ENCODE data around the gene RREB1.
"Not testable (repeated sequence)": the region's sequence is repeated elsewhere in the genome, so short reads cannot be mapped to it uniquely, and the experiment has no call there.

The RREB1 gene

DNA sequence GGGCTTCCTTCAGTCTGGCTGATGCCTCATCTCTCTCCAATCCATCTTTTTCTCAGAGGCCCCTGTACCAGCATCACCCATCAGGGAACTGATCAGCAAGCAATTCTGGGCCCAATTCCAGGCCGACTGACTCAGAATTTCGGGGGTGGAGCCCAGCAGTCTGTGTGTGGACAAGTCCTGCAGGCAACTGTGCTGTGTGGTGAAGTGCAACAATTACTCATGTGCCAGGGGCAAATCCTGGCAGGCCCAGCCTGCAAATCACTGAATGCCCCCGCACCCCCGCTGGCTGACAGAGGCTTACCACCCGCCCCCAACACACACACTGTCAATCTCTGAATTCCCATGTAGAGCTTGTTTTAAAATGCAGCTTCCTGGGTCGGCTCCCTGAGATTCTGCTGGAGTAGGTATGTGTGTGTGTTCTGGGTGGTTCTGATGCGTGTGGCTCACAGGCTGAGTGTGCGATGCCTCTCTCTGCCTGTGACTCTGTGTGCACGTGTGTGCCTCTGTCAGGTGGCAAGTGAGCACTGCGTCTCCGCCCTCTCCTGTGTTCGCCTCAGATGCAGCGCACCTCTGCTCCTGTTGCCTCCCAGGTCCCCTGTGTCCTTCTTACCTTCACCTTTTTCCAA is 159.8 kb downstream of the RREB1 start:
- peak in 1 of 2 experiments; percentile 46 for DNase-seq

DNA sequence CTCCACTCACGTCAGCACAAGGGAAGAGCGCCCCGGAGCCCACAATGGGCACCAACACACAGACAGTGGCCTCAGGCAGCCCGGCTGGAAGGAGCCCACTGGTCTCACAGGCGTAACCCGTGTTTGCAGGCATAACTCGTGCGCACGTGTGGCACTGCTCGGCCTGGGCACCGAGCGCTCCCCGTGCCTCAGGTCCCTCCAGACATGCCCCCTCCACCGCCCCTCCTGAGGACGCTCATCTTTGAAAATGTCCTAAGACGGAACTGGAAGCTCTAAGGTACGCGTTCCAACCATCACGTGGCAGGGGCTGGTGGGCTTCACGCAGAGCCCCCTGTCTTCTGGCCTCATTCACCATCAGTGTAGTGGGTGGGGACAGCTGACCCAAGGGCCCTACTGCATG is 160.6 kb downstream of the RREB1 start:
- no peak for DNase-seq

DNA sequence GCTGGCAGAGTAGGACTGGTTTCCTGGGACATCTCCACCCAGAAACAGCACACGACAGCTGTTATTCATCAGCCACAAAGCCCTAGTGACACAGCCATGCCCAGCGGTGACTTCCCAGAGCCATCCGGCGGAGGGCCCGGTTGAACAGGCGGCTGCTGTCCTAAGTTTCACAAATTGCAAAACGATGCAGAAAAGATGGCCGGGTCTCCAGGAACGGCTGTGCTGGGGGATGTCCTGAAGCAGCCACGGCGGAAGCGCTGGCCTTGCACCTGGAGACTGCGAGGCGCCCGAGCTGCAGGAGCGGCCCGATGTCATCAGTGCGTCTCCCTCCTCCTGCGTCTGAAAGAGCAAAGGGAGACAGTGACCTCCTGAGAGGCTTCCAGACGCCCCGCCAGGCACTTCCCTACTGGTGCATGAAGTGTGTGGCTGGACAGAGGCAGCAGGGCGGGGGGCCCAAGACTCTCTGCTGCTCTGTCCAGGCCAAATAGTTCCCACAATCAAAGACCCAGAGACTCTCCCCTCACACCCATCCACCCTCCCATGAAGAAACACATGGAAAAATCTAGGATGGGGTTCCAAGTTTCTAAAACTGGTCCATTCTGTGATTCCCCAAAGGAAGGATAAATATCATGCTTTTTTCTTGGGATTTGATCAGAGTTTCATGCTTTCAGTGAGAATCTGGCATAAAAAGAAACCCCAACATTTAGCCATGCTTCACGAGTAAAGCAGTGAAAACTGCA is 161.2 kb downstream of the RREB1 start:
- DNase-seq = no peak

DNA sequence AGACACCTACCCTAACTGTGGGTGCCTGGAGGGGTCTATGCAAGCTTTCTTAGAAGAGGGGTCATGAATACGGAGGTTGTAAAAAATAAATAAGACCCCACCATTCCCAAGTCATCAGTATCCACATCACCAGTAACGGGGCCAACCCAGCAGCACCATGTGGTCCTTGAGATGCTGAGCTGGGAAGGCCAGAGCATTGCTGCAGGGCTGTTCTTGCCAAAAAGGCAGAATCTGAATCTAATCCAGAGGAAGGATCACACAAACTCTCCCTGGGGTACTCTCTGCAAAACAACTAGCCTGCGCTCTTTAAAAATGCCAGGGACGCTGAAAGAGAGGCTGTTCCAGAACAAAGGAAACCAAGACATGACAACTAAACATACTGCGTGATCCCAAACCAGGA is 162.1 kb downstream of the RREB1 start:
- DNase-seq = no peak

DNA sequence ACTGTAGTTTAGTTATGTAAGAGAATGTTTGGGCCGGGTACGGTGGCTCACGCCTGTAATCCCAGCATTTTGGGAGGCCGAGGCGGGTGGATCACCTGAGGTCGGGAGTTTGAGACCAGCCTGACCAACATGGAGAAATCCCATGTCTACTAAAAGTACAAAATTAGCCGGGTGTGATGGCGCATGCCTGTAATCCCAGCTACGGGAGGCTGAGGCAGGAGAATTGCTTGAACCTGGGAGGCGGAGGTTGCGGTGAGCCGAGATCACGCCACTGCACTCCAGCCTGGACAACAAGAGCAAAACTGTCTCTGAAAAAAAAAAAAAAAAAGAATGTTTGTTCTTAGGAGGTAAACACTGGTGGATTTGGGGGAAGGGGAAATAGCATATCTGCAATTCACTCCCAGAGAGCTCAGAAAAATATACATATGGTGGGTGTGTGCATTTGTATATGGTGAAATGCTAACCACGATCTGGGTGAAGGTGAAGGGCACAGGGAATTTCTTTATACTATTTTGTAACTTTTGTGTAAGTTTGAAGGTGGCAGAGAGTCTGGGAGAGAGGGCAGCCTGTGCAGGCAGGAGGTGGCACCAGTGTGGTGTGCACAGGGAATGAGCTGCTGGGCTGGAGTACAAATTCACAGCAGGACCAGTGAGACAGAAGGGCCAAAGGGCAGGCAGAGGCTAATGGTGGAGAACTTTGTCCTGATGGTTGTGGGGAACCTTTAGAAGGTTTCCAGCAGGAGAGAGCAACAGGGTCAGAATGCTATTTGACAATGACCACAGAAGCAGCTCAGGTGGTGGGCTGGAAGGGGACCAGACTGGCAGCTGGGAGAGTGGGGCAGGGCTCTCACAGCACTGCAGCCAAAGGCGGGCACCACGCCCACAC is 162.8 kb downstream of the RREB1 start:
- no peak for DNase-seq

DNA sequence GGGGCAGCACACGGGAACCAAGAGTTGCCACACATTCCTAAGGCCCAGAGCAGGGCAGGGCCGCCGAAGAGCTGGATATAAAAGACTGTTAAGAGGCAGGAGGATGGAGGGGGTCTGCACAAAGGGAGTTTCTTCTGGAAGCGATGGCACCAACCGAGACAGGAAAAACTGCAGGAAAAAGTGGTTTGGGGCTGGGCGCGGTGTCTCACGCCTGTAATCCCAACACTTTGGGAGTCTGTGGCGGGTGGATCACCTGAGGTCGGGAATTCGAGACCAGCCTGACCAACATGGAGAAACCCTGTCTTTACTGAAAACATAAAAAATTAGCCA is 163.4 kb downstream of the RREB1 start:
- no peak for DNase-seq

DNA sequence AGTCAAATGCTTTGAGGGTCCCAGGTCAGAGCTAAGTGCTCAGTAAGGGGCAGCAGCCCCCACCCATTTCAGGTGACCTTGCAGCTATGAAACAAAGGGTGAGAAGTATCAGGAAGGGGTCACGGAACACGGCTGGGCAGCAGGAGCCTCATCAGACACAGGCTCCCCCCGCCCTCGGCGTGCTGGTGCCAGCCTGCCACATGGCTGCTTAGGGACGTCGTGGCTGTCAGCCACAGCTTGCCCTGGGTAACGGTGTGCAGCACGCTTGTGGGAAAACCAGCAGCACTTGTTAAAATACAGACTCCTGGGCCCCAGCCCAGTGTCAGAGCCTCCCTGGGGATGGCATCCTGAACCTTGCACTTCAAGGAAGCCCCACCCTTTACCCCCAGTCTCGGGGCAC is 165.9 kb downstream of the RREB1 start:
- DNase-seq = no peak

DNA sequence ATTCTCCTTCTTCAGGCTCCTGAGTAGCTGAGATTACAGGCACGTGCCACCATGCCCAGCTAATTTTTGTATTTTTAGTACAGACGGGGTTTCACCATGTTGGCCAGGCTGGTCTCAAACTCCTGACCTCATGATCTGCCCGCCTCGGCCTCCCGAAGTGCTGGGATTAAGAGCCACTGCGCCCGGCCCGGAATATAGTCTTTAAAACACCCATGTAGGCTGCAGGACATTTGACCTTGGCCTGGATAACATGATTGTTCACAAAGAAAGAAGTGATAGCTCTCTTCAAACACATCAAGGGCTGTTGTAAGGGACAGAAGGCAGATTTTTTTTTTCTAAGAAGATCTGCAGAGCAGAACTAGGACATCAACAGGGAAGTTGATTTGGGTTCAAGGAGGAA is 166.8 kb downstream of the RREB1 start:
- DNase-seq = not testable (repeated sequence)

DNA sequence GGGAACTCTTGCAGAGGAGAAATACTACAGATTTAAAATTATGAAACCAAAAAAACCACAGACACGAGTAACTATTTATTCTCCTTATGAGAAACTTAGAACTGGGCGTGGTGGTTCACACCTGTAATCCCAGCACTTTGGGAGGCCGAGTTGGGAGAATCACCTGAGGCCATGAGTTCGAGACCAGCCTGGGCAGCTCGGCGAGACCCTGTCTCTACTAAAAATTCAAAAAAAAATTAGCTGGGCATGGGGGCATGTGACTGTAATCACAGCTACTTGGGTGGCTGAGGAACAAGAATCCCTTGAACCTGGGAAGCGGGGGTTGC is 168.4 kb downstream of the RREB1 start:
- no peak for DNase-seq

DNA sequence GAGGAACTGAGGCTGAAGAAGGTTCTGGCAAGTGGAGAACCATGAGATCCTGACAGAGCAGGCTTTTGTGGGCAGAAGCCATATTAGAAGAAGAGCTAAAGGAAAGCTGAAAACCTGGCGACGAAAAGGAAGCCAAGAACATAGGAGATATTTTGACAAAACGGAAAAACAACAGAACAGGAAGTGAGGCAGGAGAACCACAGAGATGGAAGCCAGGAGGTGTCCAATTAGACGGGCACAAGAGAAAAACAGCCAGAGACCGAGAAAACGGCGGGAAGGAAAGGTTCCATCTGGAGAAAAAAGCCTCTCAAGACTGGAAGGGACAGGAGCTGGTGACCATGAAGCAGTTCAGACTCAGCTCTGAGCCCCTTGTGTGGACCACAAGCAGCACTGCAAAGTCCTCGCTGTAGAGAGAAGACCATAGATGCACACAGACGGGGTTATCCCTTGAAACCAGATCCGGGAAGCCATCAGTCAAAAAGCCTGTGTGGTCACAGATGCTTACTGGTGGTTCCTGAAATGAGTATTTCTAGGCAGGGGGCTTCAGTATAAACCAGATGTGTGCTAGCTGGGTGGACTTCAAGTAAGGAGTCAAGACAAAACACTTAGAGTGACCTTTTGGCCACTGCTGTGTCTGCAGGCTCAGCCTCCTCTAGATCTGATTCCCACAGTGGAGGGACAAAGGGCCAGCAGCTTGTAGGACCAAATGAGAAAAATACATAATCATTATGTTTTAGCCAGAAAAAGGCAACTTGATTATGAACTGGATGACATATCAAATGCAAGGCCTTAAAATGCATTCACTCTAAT is 174.5 kb downstream of the RREB1 start:
- DNase-seq = no peak

DNA sequence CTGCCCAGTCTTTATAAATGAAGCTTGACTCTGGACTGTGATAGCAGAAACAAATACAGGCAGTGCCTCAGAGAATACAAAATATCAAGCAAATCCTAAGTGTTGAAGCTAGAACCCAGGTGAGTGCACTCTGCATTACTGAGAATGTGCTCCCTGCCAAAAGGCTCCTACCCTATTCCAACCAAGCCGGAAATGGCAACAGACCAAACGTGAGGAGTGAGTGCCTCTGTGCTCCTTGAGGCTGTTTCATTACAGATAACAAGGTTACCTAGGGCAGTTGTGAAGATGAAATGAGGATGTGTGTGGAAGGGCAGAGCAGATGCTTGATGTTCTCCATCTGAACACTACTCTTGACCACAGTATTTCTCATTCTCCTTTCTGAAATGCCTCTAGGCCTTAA is 175.9 kb downstream of the RREB1 start:
- DNase-seq = no peak

DNA sequence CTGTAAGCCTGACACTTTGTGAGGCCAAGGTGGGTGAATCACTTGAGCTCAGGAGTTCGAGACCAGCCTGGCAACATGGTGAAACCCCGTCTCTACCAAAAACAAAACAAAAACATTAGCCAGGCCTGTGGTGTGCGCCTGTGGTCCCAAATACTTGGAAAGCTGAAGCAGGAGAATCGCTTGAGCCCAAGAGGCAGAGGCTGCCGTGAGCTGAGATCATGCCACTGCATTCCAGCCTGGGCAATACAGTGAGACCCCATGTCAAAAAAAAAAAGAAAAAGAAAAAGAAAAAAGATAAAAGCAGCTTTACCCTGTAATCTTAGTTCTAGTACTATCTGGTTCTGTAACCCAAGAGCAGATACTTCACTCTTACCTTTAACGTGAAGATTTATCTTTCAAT is 177.7 kb downstream of the RREB1 start:
- no peak for DNase-seq

DNA sequence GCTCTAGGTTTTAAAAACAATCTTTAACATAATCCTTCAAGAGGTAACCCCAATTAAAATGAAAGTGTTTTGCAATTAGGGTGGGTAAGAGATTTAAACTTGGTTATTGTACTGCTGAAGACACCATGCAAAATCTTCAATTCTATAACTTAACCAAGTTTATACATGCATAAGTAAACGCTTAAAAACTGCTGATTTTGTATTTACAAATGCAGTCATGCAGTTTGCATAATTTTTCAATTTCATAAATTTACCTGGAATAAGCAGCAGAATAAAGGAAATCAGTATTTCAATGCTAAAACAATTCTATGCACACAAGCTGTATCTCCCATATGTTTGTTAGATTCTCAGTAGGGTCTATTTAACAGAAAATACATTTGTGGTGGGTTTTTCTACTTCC is 182.3 kb downstream of the RREB1 start:
- DNase-seq = no peak

DNA sequence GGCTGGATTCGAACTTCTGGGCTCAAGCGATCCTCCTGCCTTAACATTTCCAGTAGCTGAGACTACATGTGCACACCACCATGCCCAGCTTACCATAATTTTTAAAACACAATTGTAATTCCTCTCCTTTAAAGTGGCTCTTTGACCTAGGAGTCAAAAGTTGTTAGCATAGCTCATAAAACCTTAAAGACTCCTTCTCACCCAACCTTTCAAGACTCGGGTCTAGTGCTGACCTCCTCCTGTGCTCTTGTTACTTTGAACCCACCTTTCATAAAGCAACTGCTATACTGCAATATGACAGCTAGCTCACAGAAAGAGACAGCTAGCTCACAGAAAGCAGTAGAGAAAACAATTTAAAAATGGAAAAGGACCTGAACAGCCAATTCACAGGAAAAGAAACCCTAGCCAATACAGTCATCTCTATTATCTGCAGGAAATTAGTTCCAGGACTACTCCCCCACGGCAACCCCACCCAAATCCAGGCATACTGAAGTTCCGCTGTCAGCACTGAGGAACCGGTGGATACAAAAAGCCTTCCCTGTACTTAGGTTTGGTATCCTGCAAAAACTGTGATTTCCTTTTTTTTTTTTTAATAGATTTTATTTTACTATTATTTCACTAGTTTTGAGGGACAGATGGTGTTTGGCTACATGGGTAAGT is 185.0 kb downstream of the RREB1 start:
- DNase-seq = no peak

DNA sequence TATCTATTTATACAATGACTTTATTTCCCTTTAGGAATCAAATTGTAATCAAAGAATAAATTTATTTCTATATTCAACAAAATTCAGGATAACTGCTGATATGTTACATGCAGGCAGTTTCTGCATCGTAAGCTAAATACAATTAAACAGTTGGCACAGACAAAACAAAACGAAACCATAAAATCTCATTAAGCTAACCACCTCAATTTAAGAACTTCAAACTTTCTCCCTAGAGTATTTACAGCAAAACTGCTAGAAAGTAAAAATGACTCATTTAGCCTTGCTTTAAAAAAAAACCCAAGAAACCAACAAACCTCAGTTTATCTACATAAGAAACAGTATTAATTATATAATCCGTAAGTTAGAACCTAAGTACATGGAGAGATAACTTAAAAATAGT is 188.2 kb downstream of the RREB1 start:
- DNase-seq = no peak

DNA sequence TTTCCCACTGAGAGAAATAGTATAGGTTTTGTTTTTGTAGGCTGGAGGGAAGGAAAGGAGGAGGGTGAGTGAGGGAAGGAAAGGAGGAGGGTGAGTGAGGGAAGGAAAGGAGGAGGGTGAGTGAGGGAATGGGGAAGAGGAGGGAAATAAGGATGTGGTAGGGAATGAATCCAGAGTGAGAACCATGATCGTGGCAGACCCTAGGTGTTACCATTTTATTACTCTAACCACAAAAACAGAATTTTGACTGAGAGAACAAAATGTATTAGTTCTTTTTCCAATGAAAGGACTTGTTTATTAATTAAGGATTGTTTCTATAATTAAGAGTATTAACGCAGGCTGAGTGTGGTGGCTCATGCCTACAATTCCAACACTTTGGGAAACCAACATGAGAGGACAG is 188.8 kb downstream of the RREB1 start:
- no peak for DNase-seq

DNA sequence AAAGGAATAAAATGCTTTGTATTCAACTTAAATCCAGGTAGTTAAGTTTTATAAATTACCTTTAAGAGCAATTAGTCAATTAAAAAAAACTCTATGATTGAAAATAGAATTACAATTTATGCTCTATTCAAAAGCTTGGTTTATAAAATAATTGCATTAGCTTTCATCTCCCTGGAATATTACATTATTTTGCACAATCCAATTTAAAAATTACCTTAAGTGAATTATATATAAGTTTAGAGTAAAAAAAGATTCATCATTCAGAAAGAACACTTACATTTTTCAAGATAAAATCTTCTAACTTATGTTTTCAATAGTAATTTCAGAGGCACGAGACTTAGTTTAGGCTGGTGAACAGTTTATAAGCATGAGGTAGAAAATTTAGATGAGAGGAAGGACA is 190.4 kb downstream of the RREB1 start:
- DNase-seq = no peak

DNA sequence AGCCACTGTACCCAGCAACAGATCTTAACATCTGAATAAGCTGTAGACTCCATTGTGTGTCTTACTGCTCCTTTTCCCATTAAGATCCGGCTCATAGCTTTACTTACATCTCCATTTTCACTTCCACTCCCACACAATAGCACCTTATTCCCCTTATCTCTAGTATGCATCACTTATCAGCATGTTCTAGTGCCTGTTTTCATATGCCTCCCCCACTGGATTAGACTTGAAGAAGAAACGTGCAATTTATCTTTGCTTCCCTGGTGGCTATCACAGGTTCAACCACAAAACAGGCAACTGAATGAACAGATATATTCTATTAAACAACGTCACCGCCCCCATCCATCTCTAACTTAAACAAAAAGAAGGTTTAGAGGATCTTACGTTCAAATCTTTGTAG is 193.2 kb downstream of the RREB1 start:
- DNase-seq = no peak
